GM21390 (cell line): Measurements from ENCODE around the gene PATJ.
"Not testable (repeated sequence)": the region's sequence is repeated elsewhere in the genome, so short reads cannot be mapped to it uniquely, and the experiment has no call there.

Experiments used
- ATAC-seq: cut with Tn5 transposase; IDR thresholded peaks from one replicate; pipeline ENCODE4 v1.9.1; 2021; ENCODE audit not compliant: unreplicated experiment

PATJ gene

DNA sequence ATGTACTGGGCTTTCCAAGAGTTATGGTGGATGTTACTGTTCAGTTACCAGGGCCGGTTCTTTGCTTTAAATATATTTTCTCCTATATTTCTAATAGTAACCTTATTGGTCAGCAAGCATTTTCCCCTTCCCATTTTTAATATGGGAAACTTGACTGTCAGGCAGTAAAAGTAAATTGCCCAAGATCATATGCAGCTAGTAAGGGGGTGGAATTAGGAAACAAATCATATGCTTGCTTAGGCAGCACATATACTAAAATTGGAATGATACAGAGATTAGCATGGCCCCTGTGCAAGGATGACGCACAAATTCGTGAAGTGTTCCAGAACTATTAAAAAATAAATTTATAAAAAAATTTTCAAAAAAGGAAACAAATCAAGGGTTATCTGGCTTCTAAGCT is 73.9 kb downstream of the PATJ start:
- no peak for ATAC-seq

DNA sequence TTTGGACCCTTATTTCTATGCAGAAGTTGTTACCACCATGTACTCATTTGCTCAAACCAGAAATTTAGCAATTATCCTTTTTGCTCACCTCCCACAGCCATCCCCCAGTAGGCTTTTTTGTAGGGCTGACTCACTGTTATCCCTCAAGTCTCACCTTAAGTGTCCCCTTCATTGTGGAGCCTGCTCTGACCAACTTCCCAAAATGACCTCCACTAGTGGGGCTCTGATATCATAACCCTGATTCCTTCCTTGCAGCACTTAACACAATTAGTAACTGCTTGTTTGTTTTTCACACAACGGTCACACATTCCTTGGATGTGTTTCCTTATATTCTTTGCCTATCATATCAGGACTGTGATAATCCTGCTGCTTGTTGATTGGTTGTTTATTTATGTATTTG is 76.7 kb downstream of the PATJ start:
- ATAC-seq = no peak

DNA sequence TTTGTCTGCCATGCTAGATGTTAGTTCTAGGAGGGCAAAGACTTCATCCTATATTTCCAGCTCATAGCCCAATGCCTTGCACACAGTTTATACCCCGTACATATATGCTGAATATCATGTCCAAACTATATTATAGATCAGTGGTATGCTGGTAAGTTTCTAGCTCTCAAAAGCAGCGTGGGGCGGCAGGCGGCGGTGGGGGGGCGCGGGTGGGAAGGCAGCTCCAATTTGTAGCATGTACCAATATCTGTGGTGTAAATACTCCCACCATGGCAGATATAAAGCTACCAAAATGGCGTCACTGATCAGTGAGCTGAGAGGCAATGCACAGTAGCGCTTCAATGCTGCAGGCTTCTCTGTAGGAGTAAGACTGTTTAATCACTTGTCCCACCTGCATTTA is 77.1 kb downstream of the PATJ start:
- no peak for ATAC-seq

- no peak for ATAC-seq
Measured at GRCh38 chr1:61825393-61825792, 83.1 kb downstream of the PATJ start.

DNA sequence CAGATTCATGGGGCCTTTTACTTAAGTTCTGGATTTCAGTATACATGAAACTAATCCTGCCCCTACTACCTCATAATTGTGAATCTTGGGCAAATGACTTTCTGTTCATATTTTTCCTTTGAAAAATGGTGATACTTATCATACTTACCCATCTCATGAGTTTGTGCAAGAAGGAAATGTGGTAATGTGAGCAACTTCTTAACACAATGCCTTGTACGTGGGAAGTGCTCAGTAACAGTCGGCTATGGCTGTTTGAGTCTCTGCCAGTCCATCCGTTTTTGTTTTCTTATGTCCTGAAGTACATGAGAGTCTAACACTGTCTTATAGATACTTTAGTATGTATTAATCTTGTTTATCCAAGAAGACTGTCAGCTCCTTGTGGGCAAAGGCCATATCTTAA is 86.5 kb downstream of the PATJ start:
- ATAC-seq = no peak

DNA sequence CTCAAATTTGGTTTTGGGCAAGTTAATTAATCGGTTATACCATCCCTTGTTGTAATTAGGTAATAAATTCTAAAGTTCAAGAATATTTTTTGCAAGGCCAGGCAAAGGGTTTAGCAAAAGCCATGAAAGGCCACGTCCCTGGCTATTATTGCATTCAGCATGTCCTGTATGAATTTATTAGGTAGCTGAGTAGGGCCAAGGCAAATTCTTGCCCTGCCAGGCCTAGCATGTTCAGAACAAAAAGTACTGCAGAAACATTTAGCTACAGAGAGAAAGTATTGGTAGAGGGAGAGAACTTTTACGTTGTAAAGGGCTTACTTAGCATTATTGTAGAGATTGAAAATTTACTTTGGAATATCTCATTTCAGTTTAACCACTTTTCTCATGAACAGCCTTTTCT is 94.4 kb downstream of the PATJ start:
- no peak for ATAC-seq

GRCh38 chr1:61837607-61838006 is 95.3 kb downstream of the PATJ start:
- ATAC-seq = not testable (repeated sequence)

DNA sequence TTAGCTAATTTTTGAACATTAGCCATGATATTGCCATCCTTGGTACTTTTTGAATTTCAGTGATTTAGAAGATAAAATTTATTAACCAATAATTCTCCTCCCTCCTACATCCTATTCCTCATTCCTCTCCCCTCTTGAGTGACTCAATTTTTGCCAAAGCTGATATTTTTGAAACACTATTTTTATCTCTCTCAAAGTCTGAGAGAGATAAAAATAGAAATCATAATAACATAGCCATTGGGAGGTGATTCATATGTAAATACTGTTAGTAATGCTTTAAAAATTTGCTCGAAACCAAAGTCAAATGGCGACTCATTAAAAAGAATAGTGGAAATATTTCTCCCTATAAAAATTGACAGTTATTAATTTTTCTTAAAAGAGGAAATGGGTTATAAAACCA is 97.4 kb downstream of the PATJ start:
- no peak for ATAC-seq

DNA sequence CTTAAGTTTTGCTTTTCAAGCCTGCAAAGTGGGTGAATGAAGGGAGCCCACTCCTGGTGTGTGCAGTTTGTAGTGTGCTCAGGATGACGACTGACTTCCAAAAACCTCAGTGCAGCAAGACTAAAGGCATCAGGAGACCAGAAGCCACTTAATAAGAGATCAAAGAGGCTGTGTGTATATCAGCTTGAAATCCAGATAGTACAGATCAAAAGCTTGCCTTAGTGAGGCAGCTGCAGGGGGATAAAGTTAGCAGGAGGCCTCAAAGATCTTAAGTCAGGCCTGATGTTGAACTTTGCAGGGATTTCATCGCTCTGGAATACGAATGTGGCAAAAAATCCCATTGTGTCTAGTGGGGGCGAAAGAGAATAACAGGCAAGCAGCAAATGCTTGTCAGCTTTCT is 99.8 kb downstream of the PATJ start:
- ATAC-seq = no peak

DNA sequence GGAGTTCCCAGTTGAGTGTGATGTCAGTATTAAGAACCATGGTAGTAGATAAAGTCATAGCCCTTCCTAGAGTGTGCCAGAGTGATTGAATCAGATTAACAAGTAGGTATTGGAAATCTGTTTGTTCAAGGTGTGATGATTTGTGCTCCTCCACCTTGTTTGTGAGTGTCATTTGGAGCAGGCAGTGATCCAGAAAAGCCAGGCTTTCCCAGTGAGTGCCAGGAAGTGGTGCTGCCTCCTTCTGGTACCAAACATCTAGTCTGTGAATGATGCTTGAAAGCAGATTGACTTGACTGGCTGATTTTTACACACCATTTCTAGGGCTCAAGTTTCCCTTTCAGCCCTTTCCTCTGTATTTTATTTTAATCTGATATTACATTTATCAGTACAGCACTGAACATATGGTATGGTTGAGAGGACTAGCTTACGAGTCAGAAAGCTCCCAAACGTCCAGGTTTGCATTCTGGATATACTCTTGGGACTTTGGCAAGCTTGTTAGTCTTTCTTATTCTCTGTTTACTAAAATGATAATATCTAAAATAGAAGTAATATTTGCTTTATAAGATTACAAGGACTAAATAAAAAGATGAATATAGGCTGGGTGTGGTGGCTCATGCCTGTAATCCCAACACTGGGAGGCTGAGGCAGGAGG is 100.7 kb downstream of the PATJ start:
- no peak for ATAC-seq

DNA sequence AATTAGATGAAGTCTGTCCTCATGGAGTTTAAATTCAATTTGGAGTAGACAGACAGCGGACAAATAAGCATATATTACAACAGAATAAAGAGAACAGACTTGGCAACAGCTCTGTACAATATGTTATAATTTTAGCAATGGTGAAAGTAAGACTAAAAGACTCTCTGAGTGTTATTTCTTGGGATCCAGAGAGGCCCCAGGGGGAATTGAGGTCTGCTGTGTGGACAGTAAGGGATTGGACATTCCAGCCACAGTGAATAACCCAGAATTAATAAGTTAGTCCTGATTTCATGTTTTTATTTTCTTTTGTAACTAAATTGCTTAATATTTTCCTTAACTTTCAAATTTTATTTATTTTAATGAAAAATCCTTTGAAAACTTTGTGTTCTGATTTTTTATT is 101.7 kb downstream of the PATJ start:
- no peak for ATAC-seq

- not testable (repeated sequence) for ATAC-seq
Measured at GRCh38 chr1:61844664-61845063, 102.4 kb downstream of the PATJ start.

- ATAC-seq = no peak
Measured at GRCh38 chr1:61851235-61851634, 109.0 kb downstream of the PATJ start.

DNA sequence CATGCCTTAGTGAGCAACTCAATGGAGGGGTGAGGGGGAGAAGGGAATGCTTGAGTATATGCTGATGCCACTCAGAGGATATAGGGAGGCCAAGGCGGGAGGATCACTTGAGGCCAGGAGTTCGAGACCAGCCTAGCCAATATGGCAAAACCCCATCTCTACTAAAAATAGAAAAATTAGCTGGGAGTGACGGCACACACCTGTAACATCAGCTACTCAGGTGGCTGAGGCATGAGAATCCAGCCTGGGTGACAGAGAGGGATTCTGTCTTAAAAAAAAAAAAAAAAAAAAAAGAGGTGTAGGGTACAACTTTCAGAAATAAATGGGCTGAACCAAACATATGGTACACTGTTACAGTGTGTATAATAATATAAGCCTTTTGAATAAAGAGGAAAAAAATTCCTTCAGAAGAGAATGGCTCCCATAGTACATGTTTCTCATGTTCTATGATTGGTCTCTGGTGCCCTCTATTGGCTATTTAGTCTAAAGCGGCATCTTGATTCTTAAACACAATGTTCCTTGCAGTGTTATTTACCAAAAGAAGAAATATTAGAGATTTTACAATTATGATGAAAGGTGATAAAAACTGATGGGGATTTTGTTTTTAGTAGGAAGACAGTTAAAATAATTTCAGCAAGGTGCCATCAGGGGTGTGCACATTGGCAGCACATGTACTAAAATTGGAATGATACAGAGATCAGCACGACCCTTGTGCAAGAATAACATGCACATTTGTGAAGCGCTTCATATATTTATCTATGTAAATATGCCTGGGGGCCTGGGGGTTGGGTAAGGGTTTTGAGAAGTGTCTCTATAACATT is 109.8 kb downstream of the PATJ start:
- no peak for ATAC-seq

DNA sequence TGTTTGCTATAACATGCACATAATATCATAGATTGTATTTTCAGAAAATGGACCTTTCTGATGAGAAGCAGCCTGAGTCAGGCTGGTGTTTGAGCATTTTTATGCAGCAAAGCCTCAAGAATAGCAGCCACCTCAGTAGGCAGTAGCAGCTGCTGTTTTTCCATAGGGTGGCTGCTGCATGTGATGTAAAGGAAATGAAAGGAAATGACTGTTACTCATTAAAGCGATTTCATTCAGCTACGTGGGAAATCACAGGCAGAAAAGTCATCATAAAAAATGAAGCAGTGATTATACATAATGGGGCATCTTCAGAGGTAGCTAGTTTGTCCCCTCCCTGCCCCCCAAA is 110.4 kb downstream of the PATJ start:
- no peak for ATAC-seq

- no peak for ATAC-seq
Measured at GRCh38 chr1:61853583-61853982, 111.3 kb downstream of the PATJ start.

DNA sequence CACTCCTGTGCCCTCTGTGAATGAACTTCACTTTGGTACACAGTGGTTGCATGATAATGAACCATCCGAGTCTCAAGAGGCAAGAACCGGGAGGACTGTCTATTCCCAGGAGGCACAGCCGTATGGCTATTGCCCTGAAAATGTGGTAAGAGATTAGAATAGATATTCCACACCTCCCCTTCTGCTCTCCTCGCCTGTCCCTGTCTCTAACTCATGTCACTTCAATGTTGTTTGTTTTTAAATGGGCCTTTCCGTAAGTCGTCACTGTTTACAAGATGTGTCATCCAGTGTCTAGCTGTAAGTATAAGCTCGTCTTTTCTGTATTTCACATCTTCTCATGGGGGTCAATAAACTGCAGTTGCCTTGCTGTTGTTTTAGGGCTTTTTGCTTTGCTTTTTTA is 122.2 kb downstream of the PATJ start:
- no peak for ATAC-seq

DNA sequence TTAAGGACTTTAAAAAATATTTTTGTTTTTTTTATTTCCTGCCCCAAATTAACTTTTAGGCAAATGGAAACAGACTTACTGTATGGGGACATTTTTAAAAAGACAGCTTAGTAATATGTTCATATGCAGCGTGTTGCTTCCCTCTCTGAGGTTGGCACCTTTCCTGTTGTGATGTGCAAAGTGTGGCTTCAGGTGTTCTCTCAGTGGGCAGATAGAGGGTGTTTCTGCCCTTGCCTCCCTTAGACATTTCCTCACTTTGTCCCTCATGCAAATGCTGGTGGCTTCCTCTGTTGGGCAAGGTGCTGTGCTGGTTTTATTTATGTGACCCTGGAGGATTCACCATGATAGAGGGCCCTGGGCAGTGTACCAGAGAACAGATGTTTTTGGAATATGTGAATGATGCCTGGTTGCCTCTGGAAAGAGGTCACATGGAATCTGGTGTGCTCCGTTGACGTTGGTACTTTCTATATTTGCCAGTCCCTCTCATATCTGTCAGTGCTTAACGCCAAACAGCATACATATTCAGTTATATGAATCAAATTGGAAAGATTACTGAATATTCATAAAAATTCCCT is 123.5 kb downstream of the PATJ start:
- no peak for ATAC-seq

- ATAC-seq = no peak
Measured at GRCh38 chr1:61869691-61870109, 127.4 kb downstream of the PATJ start.

GRCh38 chr1:61872206-61872605 is 129.9 kb downstream of the PATJ start:
- ATAC-seq = no peak

DNA sequence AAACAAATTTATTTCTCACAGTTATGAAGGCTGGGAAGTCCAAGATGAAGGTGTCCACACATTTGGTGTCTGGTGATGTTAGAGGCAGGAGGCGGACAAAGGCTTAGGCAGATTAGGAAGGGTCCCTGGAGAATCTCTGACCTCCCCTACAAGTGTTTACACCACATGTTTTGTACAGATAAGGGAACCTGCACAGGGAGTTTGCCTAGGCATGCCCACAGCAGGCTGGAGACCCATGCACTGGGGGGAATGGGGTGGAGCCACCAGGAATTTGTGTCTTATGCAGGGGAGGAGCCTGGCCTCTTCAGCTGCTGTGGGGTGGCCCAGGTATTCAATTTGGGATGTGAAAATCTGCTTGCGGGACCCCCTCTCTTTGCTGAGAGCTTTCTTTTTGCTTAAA is 131.3 kb downstream of the PATJ start:
- no peak for ATAC-seq

GRCh38 chr1:61873994-61874393 is 131.7 kb downstream of the PATJ start:
- ATAC-seq = no peak
